ENCODE data around the gene ARF1. TPM values are rescaled to one million over a fixed set of nuclear protein-coding genes. Genes with fewer than 3 reads are reported as not detected.
A peak's percentile ranks its signal among the peaks of the same experiment; 100 is the strongest.

The ARF1 gene
- total RNA-seq = 100 to 1,000 TPM; 165 to 340 (median 203) TPM

- H3K36me3 ChIP-seq = no peaks in the 10 kb centered on the region
- peak; percentile 85 to 97 for TF ChIP-seq POLR2A (IDR thresholded peaks at IDR 0.05)
- TF ChIP-seq, protein P1, sequence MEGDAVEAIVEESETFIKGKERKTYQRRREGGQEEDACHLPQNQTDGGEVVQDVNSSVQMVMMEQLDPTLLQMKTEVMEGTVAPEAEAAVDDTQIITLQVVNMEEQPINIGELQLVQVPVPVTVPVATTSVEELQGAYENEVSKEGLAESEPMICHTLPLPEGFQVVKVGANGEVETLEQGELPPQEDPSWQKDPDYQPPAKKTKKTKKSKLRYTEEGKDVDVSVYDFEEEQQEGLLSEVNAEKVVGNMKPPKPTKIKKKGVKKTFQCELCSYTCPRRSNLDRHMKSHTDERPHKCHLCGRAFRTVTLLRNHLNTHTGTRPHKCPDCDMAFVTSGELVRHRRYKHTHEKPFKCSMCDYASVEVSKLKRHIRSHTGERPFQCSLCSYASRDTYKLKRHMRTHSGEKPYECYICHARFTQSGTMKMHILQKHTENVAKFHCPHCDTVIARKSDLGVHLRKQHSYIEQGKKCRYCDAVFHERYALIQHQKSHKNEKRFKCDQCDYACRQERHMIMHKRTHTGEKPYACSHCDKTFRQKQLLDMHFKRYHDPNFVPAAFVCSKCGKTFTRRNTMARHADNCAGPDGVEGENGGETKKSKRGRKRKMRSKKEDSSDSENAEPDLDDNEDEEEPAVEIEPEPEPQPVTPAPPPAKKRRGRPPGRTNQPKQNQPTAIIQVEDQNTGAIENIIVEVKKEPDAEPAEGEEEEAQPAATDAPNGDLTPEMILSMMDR (IDR thresholded peaks at IDR 0.05) = peak in 3 of 4 experiments; percentile 22 to 40 (median 24)
- intact Hi-C loops (cut with DNase I; ENCODE audit: low total_unique reads) = no loop called here
- H3K27ac ChIP-seq = peak within 1 kb of the TSS; percentile 98 to 99
- H3K9me3 ChIP-seq = no peaks in the 10 kb centered on the region
- peak within 1 kb of the TSS; percentile 80 to 94 for H3K4me3 ChIP-seq
- no peaks in the 10 kb centered on the region for H3K27me3 ChIP-seq
- DNase-seq = peak; percentile 88 to 93
- peaks cover 15 to 34% of the 10 kb centered on the region in 2 donors for H3K4me1 ChIP-seq
Observed at GRCh38 chr1:228082214-228082917, at the start of gene ARF1. Gene ARF1 (plus strand): TSS chr1:228082708. CDS start chr1:228097115, 14,407 bp downstream.

- no peak for DNase-seq
- H3K27me3 ChIP-seq = no peaks in the 10 kb centered on the region
Observed at GRCh38 chr1:228033376-228033775, 49.1 kb upstream of the ARF1 start.

DNA sequence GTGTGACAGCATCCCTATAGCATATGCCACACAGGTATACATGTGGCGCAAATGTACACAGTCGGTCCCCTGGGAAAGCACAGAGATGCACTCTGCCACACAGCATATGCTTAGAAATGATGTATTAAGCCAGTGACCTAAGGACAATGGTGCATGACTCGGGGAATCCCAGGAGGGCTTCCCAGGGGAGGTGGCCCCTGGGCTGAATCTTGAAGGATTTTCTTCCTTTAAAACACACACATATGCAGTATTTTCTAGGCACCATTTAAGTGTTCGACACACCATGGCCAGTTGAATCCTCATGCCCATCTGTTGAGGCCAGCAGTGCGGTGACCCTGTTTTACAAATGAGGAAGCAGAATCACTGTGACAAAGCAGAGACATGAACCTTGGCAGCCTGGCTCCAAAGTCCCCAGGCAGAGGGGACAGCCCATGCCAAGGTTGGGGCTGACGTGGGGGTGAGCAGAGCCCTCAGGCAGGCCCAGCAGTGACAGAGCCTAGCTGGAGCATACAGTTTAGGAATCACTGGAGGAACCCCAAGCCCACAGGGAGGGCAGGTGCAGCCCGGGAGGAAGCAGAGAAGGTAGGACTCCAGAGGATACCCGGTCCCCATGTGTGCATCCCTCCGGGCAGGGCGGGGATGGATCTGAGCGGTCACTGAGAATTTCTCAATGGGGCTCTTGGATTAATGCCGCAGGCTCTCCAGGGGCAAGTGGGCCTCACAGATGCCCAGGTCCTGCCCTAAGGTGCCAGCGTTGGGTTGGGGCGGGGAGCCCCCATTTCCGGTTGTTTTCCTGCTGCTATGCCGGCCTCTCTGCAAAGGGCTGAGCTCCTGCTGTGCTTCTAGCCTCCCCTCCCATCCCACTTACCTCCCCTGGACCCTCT, 47.3 kb upstream of the ARF1 start:
- intact Hi-C loops (cut with DNase I; ENCODE audit: low total_unique reads) = no loop called here
- Histone ChIP-seq H3K27ac (no peak overlapping the region), H3K4me1 (no peaks in the 10 kb centered on the region), H3K9me3 (no peaks in the 10 kb centered on the region), H3K4me3 (no peak overlapping the region), H3K27me3 (no peaks in the 10 kb centered on the region), H3K36me3 (no peaks in the 10 kb centered on the region)
- DNase-seq = no peak
- TF ChIP-seq, protein P1 (IDR thresholded peaks at IDR 0.05) = no peak
- no peak for TF ChIP-seq POLR2A (IDR thresholded peaks at IDR 0.05)

More at GRCh38 chr1:228033376-228033775, 49.1 kb upstream of the ARF1 start:
- Histone ChIP-seq H3K27ac (no peak overlapping the region), H3K36me3 (no peaks in the 10 kb centered on the region), H3K4me3 (no peak overlapping the region), H3K4me1 (no peaks in the 10 kb centered on the region), H3K9me3 (no peaks in the 10 kb centered on the region)
- intact Hi-C loops (cut with DNase I; ENCODE audit: low total_unique reads) = no loop called here
- TF ChIP-seq POLR2A (IDR thresholded peaks at IDR 0.05) = no peak
- TF ChIP-seq, protein P1 (IDR thresholded peaks at IDR 0.05) = no peak

- Histone ChIP-seq H3K4me3 (no peak overlapping the region), H3K27me3 (no peaks in the 10 kb centered on the region), H3K36me3 (no peaks in the 10 kb centered on the region), H3K4me1 (no peaks in the 10 kb centered on the region), H3K27ac (no peak overlapping the region), H3K9me3 (no peaks in the 10 kb centered on the region)
- TF ChIP-seq, protein P1 (IDR thresholded peaks at IDR 0.05) = no peak
- no peak for TF ChIP-seq POLR2A (IDR thresholded peaks at IDR 0.05)
- intact Hi-C loops (cut with DNase I; ENCODE audit: low total_unique reads) = no loop called here
- no peak for DNase-seq
Observed at GRCh38 chr1:228035844-228036243, 46.7 kb upstream of the ARF1 start.
